Activated T-cell treated with anti-CD3 and anti-CD28 coated beads for 24 hours (primary cell): Measurements from ENCODE around the gene DSG1.
"Not testable (repeated sequence)": the region's sequence is repeated elsewhere in the genome, so short reads cannot be mapped to it uniquely, and the experiment has no call there.

Source experiments
- DNase-seq: peaks from one replicate; pipeline ENCODE4 v3.0.0-alpha.2; 2020; ENCODE audit warnings: low read depth

Gene DSG1

GRCh38 chr18:31317860-31318259, at the start of gene DSG1:
Gene DSG1 (plus strand): TSS chr18:31318160. CDS start chr18:31318301, 141 bp downstream.
- DNase-seq, result no peak

GRCh38 chr18:31268985-31269406, 49.0 kb upstream of the DSG1 start:
- no peak for DNase-seq

GRCh38 chr18:31269566-31269965, 48.4 kb upstream of the DSG1 start:
- DNase-seq, result no peak

GRCh38 chr18:31270578-31270977, 47.4 kb upstream of the DSG1 start:
- no peak for DNase-seq

GRCh38 chr18:31273812-31274527, 44.0 kb upstream of the DSG1 start:
- no peak for DNase-seq

GRCh38 chr18:31274931-31275330, 43.0 kb upstream of the DSG1 start:
- no peak for DNase-seq

- DNase-seq, result no peak
Observed at GRCh38 chr18:31275722-31276463, 42.1 kb upstream of the DSG1 start.

GRCh38 chr18:31278609-31279071, 39.3 kb upstream of the DSG1 start:
- no peak for DNase-seq

GRCh38 chr18:31280502-31280901, 37.5 kb upstream of the DSG1 start:
- no peak for DNase-seq

- DNase-seq, result no peak
Observed at GRCh38 chr18:31281437-31281836, 36.5 kb upstream of the DSG1 start.

- not testable (repeated sequence) for DNase-seq
Observed at GRCh38 chr18:31289446-31289845, 28.5 kb upstream of the DSG1 start.

- no peak for DNase-seq
Observed at GRCh38 chr18:31291688-31292087, 26.3 kb upstream of the DSG1 start.

- no peak for DNase-seq
Observed at GRCh38 chr18:31294199-31294747, 23.7 kb upstream of the DSG1 start.

- DNase-seq, result no peak
Observed at GRCh38 chr18:31297248-31297647, 20.7 kb upstream of the DSG1 start.

- DNase-seq, result no peak
Observed at GRCh38 chr18:31301201-31301655, 16.7 kb upstream of the DSG1 start.

- DNase-seq, result no peak
Observed at GRCh38 chr18:31302991-31303390, 15.0 kb upstream of the DSG1 start.

- DNase-seq, result no peak
Observed at GRCh38 chr18:31303771-31304170, 14.2 kb upstream of the DSG1 start.

GRCh38 chr18:31309115-31309514, 8.8 kb upstream of the DSG1 start:
- DNase-seq, result no peak

- DNase-seq, result no peak
Observed at GRCh38 chr18:31316974-31317373, 986 bp upstream of the DSG1 start.

GRCh38 chr18:31321719-31322118, 3.8 kb downstream of the DSG1 start:
- DNase-seq, result no peak

- DNase-seq, result no peak
Observed at GRCh38 chr18:31325051-31325450, 7.1 kb downstream of the DSG1 start.

GRCh38 chr18:31329787-31330438, 12.0 kb downstream of the DSG1 start:
- no peak for DNase-seq

GRCh38 chr18:31343454-31343853, 25.5 kb downstream of the DSG1 start:
- DNase-seq, result no peak
